T-helper 1 cell treated with Interleukin-12 subunit alpha and Interleukin-12 subunit beta and Interleukin-4 antibody, amounts not matched to agents 30 μg/mL and 1 μg/mL, for 36 hours (primary cell): ENCODE measurements around the gene MED9.

Experiments used
- H3K27ac Mint-ChIP-seq: one replicate; pipeline ENCODE4 v1.8.0; 2021; ENCODE audit warnings: mild to moderate bottlenecking, mixed read lengths
- H3K27me3 Mint-ChIP-seq: one replicate; pipeline ENCODE4 v1.8.0; 2021; ENCODE audit warnings: low read depth, mixed read lengths
- H3K36me3 Mint-ChIP-seq: one replicate; pipeline ENCODE4 v1.8.0; 2021; ENCODE audit warnings: low read depth, mixed read lengths
- H3K4me1 Mint-ChIP-seq: one replicate; pipeline ENCODE4 v1.8.0; 2021; ENCODE audit warnings: low read depth, mixed read lengths
- H3K4me3 Mint-ChIP-seq: one replicate; pipeline ENCODE4 v1.8.0; 2021; ENCODE audit warnings: mild to moderate bottlenecking, moderate library complexity, mixed read lengths
- H3K9me3 Mint-ChIP-seq: one replicate; pipeline ENCODE4 v1.8.0; 2021; ENCODE audit warnings: mixed read lengths

The MED9 gene

DNA sequence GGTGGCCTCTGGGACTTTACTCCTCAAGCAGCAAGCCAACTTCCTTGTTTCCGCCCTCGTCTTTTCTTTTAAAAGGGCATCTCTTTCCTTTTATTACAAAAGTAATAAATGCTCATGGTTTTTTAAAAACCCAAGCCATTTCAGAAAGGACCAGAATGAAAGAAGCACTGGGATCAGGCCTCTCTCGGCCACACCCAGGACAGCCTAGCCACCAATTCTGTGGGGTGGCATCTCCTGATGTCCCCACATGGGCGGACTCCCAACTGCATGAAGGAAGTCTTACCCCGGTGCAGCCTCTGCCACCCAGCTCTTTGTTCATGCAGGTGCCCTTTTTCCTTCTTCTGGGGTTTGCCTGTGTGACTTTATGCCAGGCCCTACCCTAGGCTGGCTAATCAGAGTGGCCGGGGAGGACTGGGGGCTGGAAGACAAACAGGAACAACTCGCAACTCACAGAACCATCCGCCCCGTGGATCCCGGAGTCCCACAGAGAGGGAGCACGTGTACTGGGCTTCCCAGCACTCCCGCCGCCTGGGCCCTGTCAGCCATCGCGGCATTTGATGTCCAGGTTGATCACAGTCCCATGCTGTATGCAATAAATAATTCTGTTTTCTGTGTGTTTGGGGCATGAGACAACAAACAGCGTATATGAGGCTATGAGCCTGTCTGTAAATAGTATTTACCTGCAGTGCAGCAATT, 22.0 kb downstream of the MED9 start:
- no peaks in the 10 kb centered on the region for H3K36me3 Mint-ChIP-seq
- H3K27me3 Mint-ChIP-seq, result peaks cover 15% of the 10 kb centered on the region
- no peak overlapping the region for H3K4me3 Mint-ChIP-seq
- H3K9me3 Mint-ChIP-seq, result no peaks in the 10 kb centered on the region
- H3K27ac Mint-ChIP-seq, result no peak overlapping the region
- peaks cover 4% of the 10 kb centered on the region for H3K4me1 Mint-ChIP-seq

DNA sequence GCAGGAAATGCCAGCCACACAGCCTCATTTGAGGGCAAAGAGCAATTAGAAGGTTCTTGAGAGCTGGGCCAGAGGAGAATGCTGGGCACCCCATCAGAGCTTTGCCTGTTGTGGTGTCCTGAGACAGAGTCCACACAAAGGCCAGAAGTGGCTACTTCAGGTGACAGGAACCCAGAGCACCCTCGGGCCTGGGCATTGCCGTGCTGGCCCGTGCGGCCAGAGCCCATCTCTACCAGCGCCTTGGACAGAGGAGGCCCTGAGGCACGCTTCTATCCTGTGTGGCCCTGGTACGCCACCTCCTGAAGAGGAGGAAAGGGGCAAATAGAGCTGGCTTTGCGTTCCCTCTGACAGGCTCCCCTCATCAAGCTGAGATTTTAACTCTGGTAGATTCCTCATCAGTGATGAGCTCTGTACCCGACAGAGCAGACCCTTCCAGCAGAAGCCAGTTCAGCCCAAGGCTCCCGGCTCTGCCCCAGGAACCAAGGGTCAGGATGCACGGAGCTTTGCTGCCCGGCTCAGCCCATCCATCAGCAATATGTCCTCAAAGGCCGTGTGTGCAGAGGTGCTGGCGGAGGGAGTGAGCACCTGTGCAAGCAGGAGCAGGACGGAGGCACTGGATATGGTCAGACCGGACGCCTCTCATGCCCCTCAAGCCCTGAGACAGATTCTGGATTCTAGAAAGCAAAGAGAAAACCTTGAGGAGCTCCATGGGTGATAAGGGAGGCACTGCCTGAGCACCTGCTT, 22.8 kb downstream of the MED9 start:
- H3K4me3 Mint-ChIP-seq, result no peak overlapping the region
- no peaks in the 10 kb centered on the region for H3K36me3 Mint-ChIP-seq
- peaks cover 4% of the 10 kb centered on the region for H3K4me1 Mint-ChIP-seq
- H3K9me3 Mint-ChIP-seq, result no peaks in the 10 kb centered on the region
- peaks cover 10% of the 10 kb centered on the region for H3K27me3 Mint-ChIP-seq
- H3K27ac Mint-ChIP-seq, result no peak overlapping the region

DNA sequence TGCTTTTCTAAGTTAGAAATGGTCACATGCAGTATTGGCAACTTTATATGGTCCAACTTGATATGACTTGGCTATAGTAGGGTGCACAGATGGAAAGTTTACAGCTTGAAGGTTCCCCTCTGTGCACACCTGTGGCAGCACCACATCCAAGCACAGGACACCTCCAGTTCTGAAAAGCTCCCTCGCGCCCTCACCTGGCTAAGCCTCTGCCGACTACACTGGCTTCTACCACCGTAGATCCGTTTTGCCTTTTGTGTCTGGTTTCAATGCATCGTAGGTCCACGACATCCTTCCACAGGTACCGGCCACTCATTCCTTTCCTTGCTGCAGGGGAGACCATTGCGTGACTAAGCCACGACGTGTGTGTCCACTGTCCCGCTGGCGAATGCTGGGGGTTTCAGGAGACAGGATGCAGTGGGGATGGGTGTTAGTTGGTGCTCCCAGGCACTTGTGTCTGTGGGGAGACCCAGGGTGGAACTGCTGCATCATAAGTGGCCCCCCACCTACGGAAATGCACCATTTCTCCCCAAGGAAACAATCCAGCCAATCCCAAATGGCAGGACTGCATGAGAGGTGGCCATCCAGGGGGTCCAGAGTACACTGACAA, 24.3 kb downstream of the MED9 start:
- Mint-ChIP-seq H3K27ac (no peak overlapping the region), H3K36me3 (no peaks in the 10 kb centered on the region), H3K27me3 (no peaks in the 10 kb centered on the region), H3K9me3 (no peaks in the 10 kb centered on the region), H3K4me1 (no peaks in the 10 kb centered on the region), H3K4me3 (no peak overlapping the region)

DNA sequence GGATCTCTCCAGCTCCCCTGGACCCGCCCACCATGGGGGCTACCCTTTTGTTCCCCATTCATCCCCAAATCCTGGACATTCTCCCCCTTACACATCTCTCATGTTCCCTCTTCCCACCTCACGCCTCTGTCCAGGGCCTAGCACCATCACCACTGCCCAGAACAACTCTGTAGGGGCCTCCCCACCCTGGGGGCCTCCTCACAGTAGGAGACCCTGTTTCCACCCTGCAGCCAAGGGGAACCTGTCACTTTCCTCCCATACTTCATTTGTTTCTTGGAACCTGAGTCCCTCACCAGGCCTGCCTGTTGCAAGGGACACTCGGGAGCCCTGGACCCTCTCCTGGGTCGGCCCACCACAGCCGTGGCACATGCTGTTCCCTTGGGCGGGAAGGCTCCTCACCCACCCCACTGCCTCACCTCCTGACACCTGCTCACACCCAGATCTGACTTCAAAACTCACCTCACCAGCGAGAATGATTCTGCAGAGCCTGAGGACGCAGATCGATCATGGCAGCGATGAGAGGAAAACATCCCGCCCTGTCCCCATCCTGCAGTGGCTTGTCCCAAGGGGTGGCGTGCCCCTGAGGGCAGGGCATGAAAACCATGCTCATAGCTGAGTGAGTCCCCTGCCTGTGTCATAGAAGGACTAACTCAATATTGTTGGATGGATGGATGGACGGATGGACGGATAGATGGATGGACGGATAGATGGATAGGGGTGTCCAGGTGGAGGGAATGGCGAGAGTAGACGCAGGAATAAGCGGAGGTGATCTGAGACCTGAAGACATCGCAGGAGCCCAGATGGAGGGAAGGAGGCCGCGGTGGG, 26.2 kb downstream of the MED9 start:
- Mint-ChIP-seq H3K36me3 (no peaks in the 10 kb centered on the region), H3K4me1 (no peaks in the 10 kb centered on the region), H3K27me3 (no peaks in the 10 kb centered on the region), H3K9me3 (no peaks in the 10 kb centered on the region), H3K4me3 (no peak overlapping the region), H3K27ac (no peak overlapping the region)

DNA sequence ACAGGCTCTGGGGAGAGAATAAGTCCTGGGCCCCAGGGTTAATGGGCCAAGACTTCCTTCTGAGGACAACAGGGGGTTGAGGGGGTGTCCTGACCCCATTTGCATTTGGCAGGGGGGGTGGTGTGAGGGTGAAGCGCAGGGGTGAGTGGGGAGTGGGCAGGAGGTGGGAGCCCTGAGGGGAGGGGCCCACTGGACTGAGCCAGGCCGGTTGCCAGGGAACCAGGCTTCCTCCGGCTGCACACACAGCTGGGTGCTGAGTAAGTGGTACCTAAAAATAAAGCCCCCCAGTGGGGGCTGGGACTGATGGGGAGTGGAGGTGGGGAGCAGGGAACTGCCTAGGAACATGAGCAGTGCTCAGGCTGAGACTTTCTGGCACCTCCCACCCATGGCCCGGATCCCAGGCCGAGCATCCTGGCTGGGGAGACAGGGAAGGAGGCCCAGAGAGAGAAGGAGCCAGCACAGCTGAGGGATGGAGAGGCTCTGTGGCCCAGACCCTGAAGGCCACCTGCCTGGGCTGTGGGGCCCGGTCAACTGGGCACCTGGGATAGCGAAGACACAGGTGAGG, 26.8 kb downstream of the MED9 start:
- no peaks in the 10 kb centered on the region for H3K4me1 Mint-ChIP-seq
- H3K9me3 Mint-ChIP-seq, result no peaks in the 10 kb centered on the region
- H3K27ac Mint-ChIP-seq, result no peak overlapping the region
- no peak overlapping the region for H3K4me3 Mint-ChIP-seq
- no peaks in the 10 kb centered on the region for H3K27me3 Mint-ChIP-seq
- no peaks in the 10 kb centered on the region for H3K36me3 Mint-ChIP-seq

DNA sequence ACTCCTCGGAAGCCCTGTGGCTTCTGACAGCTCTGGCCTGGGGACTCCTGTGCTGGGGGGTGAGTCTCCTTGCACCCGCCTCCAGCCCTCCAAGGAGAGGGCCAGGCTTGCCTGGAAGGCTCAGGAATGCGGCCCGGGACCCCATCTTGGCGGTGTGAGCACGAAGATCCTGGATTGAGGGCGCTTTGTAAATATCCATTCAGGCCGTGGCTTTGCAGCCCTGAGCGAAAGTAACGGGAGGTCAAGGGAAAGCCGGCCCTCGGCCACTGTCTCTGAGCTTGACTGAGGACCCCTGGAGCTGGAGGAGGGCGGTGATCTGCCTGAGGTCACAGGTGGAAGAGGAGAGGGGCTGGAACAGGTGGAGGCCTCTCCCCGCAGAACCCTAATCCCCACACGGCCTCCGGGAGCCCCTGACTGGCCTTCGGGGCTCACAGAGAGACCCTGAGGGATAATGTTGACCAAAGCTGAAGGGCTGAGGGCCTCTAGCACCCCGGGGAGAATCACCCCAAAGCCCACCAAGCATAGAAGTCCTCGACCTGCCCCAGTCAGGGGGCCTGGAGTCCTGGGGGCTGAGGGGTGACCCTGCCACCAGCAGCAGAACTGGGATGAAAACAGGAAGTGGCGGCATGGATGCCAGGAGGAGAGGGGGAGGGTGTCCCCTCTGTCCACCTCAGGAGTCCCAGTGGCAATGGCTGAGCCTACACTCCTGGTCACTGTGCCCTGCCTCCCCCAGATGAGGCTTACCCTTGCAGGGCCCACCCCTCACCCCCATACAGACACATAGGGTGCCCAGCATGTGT, 27.7 kb downstream of the MED9 start:
- Mint-ChIP-seq H3K27ac (no peak overlapping the region), H3K9me3 (no peaks in the 10 kb centered on the region), H3K36me3 (no peaks in the 10 kb centered on the region), H3K4me1 (no peaks in the 10 kb centered on the region), H3K27me3 (no peaks in the 10 kb centered on the region), H3K4me3 (no peak overlapping the region)

DNA sequence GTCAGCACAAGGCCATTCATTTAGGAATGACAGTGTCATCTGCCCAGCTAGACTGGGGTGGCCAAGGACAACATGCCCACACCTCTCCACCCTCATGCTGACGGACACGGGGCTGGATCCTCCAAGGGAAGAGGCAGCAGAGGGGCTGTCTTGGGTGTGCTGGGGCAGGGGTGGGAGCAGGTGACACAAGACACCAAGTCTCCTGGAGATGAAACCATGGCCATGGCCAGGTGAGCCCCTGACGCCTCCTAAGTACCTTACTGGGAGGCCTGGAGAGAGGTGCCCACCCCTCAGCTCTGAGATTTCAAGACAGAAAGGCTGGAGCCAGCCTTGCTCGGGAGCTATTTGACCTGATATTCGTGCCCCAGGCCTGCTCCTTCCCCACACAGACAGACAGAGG, 28.4 kb downstream of the MED9 start:
- H3K27me3 Mint-ChIP-seq, result no peaks in the 10 kb centered on the region
- no peaks in the 10 kb centered on the region for H3K4me1 Mint-ChIP-seq
- H3K9me3 Mint-ChIP-seq, result no peaks in the 10 kb centered on the region
- no peak overlapping the region for H3K4me3 Mint-ChIP-seq
- no peaks in the 10 kb centered on the region for H3K36me3 Mint-ChIP-seq
- no peak overlapping the region for H3K27ac Mint-ChIP-seq

DNA sequence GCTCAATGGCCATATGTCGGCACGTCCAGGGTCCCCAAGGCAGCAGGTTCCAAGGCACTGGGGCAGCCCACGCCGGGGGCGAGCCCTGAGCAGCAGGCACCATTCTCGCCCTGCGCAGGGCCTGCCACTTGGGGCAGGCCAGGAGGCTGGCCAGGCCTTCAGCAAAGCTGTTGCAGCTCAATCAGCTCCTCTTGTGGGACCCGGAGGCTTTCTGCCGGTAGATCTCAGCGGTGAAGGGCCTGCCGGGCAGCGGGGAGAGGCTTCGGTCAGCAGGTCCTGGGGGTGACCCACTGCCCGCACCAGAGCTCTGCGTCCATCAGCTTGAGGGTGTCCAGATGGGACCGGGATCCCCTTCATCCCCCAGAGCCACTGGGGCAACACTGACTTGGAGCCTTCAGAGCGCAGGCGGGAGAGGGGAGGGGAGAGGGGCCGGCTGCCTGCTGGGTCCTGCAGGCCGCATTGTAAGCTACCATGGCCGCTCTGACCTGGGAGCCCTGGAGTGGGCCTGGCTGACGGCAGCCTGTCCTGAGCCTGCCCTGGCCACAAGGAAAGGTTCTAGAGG, 28.9 kb downstream of the MED9 start:
- Mint-ChIP-seq H3K36me3 (no peaks in the 10 kb centered on the region), H3K4me3 (no peak overlapping the region), H3K27me3 (no peaks in the 10 kb centered on the region), H3K4me1 (no peaks in the 10 kb centered on the region), H3K27ac (no peak overlapping the region), H3K9me3 (no peaks in the 10 kb centered on the region)

DNA sequence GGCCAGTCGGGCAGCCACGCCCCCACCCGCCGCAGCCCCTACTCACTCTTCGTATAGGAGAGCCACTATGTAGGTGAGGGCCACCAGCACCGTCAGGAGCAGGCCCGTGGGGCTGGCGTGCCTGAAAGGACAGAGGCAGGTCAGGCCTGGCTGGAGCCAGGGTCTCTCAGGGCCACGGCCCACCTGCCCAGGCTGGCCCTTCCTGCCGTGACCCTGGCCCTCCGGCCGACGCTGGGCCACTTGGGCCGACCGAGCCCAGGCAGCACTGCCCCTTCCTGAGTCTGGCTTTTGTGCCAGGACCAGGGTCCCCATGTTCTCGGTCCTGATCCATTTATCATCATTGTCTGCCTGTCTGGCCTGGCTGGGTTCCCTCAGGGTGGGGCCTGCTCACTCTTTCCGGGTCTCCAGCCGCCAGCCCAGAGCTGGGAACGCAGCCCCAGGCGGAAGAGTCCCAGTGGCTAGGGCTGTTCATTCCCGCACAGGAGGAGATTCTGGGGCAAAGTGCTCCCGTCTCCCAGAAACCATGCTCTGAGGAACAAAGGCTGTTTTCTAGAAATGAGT, 29.5 kb downstream of the MED9 start:
- Mint-ChIP-seq H3K9me3 (no peaks in the 10 kb centered on the region), H3K4me1 (no peaks in the 10 kb centered on the region), H3K4me3 (no peak overlapping the region), H3K27ac (no peak overlapping the region), H3K27me3 (no peaks in the 10 kb centered on the region), H3K36me3 (no peaks in the 10 kb centered on the region)

DNA sequence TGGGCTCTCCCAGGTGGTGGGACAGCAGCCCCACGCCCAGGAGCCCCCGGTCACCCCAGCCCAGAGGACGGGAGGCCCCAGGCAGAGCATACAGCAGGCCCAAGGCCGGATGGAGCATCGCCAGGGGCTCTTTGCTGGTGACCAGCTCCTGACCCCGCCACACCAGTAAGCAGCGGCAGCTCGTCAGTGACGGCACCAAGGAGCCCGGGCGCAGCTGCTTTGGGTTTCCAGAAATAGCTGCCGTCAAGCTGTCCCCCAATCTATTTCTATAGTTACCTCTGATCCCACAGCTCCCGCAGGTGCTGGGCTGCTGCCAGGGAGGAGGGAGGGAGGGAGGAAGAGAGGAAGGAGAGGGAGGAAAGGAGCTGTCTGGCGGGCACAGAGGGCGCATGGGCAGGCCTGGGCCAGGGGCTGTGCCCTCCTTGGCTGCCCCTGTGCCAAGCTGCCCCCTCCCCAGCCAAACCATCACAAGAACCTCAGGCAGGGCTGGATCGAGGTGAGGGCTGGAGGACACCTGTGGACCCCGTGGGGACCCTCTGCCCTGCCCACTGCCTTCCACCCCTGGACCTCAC, 30.2 kb downstream of the MED9 start:
- no peaks in the 10 kb centered on the region for H3K36me3 Mint-ChIP-seq
- H3K27ac Mint-ChIP-seq, result no peak overlapping the region
- H3K27me3 Mint-ChIP-seq, result no peaks in the 10 kb centered on the region
- H3K4me3 Mint-ChIP-seq, result no peak overlapping the region
- no peaks in the 10 kb centered on the region for H3K9me3 Mint-ChIP-seq
- no peaks in the 10 kb centered on the region for H3K4me1 Mint-ChIP-seq

DNA sequence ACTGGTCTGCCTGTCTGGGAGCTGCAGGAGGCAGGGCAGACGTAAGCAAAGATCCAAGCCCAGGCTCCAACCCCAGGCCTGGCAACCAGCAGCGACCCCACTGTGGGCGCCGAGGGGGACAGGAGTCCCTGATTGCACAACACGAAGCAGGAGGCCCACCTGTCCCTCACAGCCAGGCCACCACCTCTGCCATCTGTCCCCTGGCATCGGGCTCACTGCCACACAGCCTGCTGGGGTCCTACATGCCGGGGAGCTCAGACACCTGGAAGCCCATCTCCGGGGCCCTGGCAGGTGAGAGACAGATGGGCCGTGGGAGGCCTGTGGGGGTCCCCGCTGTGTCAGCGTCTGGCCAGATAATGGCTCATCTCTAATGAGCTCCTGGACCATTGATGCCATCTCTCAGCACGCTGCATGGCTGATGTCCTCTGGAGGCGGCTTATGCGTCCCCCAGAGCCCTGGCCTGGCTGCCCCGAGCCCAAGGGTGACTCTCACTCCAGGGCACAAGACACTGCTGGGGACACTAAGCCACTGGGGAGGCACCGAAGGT, 30.7 kb downstream of the MED9 start:
- no peaks in the 10 kb centered on the region for H3K9me3 Mint-ChIP-seq
- H3K27ac Mint-ChIP-seq, result no peak overlapping the region
- no peaks in the 10 kb centered on the region for H3K27me3 Mint-ChIP-seq
- H3K4me1 Mint-ChIP-seq, result no peaks in the 10 kb centered on the region
- H3K36me3 Mint-ChIP-seq, result no peaks in the 10 kb centered on the region
- no peak overlapping the region for H3K4me3 Mint-ChIP-seq

DNA sequence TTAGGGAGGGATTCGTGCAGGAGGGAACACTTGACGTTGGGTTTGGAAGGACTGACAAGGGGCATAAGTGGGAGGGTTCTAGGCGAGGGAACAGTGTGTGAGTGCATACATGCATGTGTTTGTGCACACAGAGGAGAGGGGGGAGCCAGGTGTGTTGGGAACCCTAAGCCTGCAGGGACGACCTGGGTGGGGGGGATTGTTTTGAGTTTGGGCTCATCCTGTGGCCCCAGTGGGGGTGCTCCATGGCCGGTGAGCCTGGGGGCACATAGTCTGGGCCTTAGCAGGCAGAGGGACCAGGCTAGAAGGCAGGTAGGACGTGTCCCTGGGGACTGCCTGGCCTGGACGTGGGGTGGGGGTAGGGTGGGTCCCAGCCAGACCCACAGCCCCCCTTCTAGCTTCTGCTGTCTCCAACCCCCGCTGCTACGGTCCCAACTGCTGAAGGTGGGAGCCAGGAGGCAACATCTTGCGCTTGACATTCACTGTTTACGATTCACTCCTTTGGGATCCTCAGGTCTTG, 31.3 kb downstream of the MED9 start:
- H3K4me1 Mint-ChIP-seq, result no peaks in the 10 kb centered on the region

More for the DNA sequence above, 31.3 kb downstream of the MED9 start:
- Mint-ChIP-seq H3K36me3 (no peaks in the 10 kb centered on the region), H3K9me3 (no peaks in the 10 kb centered on the region), H3K27me3 (no peaks in the 10 kb centered on the region), H3K27ac (no peak overlapping the region), H3K4me3 (no peak overlapping the region)
